ENCODE data around the gene PHF12. TPM values are rescaled to one million over a fixed set of nuclear protein-coding genes. Genes with fewer than 3 reads are reported as not detected.
"Not testable (repeated sequence)": the region's sequence is repeated elsewhere in the genome, so short reads cannot be mapped to it uniquely, and the experiment has no call there.

PHF12 gene
- total and polyA plus RNA-seq, 3 experiments from 2014 or later = 11.6 to 62.1 (median 58.1) TPM

- no peaks in the 10 kb centered on the region for H3K27me3 Mint-ChIP-seq
- no peak for DNase-seq
- Histone ChIP-seq H3K4me1 (ENCODE audit: insufficient read depth, low read length) (peaks cover 16% of the 10 kb centered on the region), H3K4me3 (ENCODE audit: low read length) (no peak overlapping the region), H3K36me3 (ENCODE audit: insufficient read depth, low read length) (peaks cover 42% of the 10 kb centered on the region), H3K9me3 (ENCODE audit: low read length) (no peaks in the 10 kb centered on the region), H3K27me3 (ENCODE audit: insufficient read depth, low read length, poor library complexity, severe bottlenecking) (no peaks in the 10 kb centered on the region), H3K27ac (ENCODE audit: low read depth, low read length) (no peak overlapping the region)
- peaks cover 15 to 22% (median 20%) of the 10 kb centered on the region in 3 donors for H3K4me1 Mint-ChIP-seq
- POLR2A ChIA-PET = no interaction called here
- no peaks in the 10 kb centered on the region for H3K9me3 Mint-ChIP-seq
- H3K27ac Mint-ChIP-seq = peak overlapping the region in 5 of 8 donors; percentile 50 to 90 (median 61)
- H3K4me3 Mint-ChIP-seq = no peak overlapping the region
- peaks cover 0 to 69% (median 10%) of the 10 kb centered on the region in 3 donors for H3K36me3 Mint-ChIP-seq
- CTCF ChIA-PET = interaction anchor here (0.6 to 2.4 kb wide), 4 partner anchors 8 to 179 kb away, joined by 3 to 9 read pairs (median 4); partner anchors contain the start of genes FLOT2, PHF12 and TLCD1
These were observed 45.0 kb downstream of the PHF12 start for GRCh38 chr17:28906276-28906675.

DNA sequence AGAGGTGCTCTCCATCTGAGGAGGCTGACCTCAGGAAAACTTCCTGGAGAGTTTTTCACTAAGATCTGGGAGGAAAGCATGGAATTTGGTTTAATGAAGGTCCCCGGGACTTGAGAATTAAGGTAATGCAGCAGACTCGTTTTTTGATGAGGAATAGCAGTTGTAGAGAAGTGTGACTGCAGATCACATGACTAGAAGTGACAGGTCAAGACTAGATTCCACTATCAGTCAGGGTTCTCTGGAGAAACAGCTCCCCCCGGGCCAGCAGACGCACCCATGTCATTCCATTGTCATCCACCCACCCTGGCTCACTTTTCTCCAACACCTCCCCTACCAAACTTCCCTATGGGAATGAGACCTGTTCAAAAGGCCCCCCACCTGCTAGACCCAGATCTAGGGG is 46.5 kb downstream of the PHF12 start:
- POLR2A ChIA-PET = interaction anchor here (0.9 kb wide), 1 partner anchor 177 kb away, joined by 4 read pairs; no protein-coding TSS in a partner anchor
- CTCF ChIA-PET = interaction anchor here (0.7 to 4.9 kb wide), 6 partner anchors 13 to 178 kb away, joined by 3 to 31 read pairs (median 16); partner anchors contain the start of gene TLCD1

DNA sequence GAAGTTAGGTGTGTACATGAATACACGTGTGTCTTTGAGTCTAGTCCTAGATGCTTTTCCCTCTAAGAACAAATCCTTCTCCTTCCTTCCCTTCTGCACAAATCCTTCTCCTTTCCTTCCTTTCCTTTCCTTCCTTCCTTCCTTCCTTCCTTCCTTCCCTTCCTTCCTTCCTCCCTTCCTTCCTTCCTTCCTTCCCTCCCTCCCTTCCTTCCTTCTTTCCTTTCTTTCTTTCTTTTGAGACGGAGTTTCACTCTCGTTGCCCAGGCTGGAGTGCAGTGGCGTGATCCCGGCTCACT is 47.8 kb downstream of the PHF12 start:
- peaks cover 37% of the 10 kb centered on the region for H3K4me1 ChIP-seq (ENCODE audit: insufficient read depth, low read length)
- POLR2A ChIA-PET = interaction anchor here (0.7 to 1.1 kb wide), 3 partner anchors 36 to 184 kb away, joined by 5 to 13 read pairs (median 8); partner anchors contain the start of gene RPL23A
- Mint-ChIP-seq H3K4me3 (peak overlapping the region in 6 of 7 donors; percentile 43 to 90 (median 72)), H3K27ac (peak overlapping the region; percentile 78 to 94 (median 90)), H3K36me3 (peaks cover 0 to 55% (median 10%) of the 10 kb centered on the region in 3 donors), H3K4me1 (peaks cover 30 to 44% (median 34%) of the 10 kb centered on the region in 3 donors)
- not testable (repeated sequence) for H3K9me3 Mint-ChIP-seq; H3K9me3 ChIP-seq (ENCODE audit: low read length); H3K27me3 ChIP-seq (ENCODE audit: insufficient read depth, low read length, poor library complexity, severe bottlenecking); H3K4me3 ChIP-seq (ENCODE audit: low read length); H3K27me3 Mint-ChIP-seq; DNase-seq; H3K27ac ChIP-seq (ENCODE audit: low read depth, low read length)
- CTCF ChIA-PET = interaction anchor here (0.6 to 4.9 kb wide), 10 partner anchors 10 to 176 kb away, joined by 3 to 31 read pairs (median 8); partner anchors contain the start of genes NEK8, PHF12 and TLCD1
- peaks cover 22% of the 10 kb centered on the region for H3K36me3 ChIP-seq (ENCODE audit: insufficient read depth, low read length)

More for the DNA sequence above, 46.5 kb downstream of the PHF12 start:
- no peaks in the 10 kb centered on the region for H3K27me3 Mint-ChIP-seq
- H3K36me3 Mint-ChIP-seq = peaks cover 0 to 61% (median 9%) of the 10 kb centered on the region in 3 donors
- no peak for DNase-seq
- peaks cover 23 to 33% (median 28%) of the 10 kb centered on the region in 3 donors for H3K4me1 Mint-ChIP-seq
- peak overlapping the region in 7 of 8 donors; percentile 18 to 90 (median 45) for H3K27ac Mint-ChIP-seq
- Histone ChIP-seq H3K36me3 (ENCODE audit: insufficient read depth, low read length) (peaks cover 32% of the 10 kb centered on the region), H3K9me3 (ENCODE audit: low read length) (no peaks in the 10 kb centered on the region), H3K4me3 (ENCODE audit: low read length) (no peak overlapping the region), H3K4me1 (ENCODE audit: insufficient read depth, low read length) (peaks cover 27% of the 10 kb centered on the region), H3K27ac (ENCODE audit: low read depth, low read length) (no peak overlapping the region), H3K27me3 (ENCODE audit: insufficient read depth, low read length, poor library complexity, severe bottlenecking) (no peaks in the 10 kb centered on the region)
- peak overlapping the region in 1 of 7 donors; percentile 25 for H3K4me3 Mint-ChIP-seq
- H3K9me3 Mint-ChIP-seq = no peaks in the 10 kb centered on the region

- H3K4me3 Mint-ChIP-seq = peak within 1 kb of the TSS; percentile 87 to 95 (median 92)
- Histone ChIP-seq H3K27me3 (ENCODE audit: insufficient read depth, low read length, poor library complexity, severe bottlenecking) (no peaks in the 10 kb centered on the region), H3K36me3 (ENCODE audit: insufficient read depth, low read length) (peaks cover 17% of the 10 kb centered on the region), H3K4me1 (ENCODE audit: insufficient read depth, low read length) (peaks cover 42% of the 10 kb centered on the region), H3K9me3 (ENCODE audit: low read length) (no peaks in the 10 kb centered on the region), H3K4me3 (ENCODE audit: low read length) (peak within 1 kb of the TSS; percentile 71), H3K27ac (ENCODE audit: low read depth, low read length) (peak within 1 kb of the TSS; percentile 82)
- ChIA-PET CTCF (interaction anchor here (0.6 to 4.9 kb wide), 27 partner anchors 9 to 176 kb away, joined by 3 to 31 read pairs (median 4); partner anchors contain the start of genes FAM222B, NEK8, PHF12 and TLCD1), POLR2A (interaction anchor here (0.6 to 1.9 kb wide), 7 partner anchors 10 to 183 kb away, joined by 3 to 10 read pairs (median 5); partner anchors contain the start of genes PHF12 and RPL23A)
- no peaks in the 10 kb centered on the region for H3K27me3 Mint-ChIP-seq
- peak; percentile 93 to 97 (median 95) for DNase-seq
- H3K36me3 Mint-ChIP-seq = peaks cover 0 to 52% (median 10%) of the 10 kb centered on the region in 3 donors
- H3K9me3 Mint-ChIP-seq = no peaks in the 10 kb centered on the region
- peaks cover 33 to 48% (median 37%) of the 10 kb centered on the region in 3 donors for H3K4me1 Mint-ChIP-seq
- peak within 1 kb of the TSS; percentile 78 to 98 (median 96) for H3K27ac Mint-ChIP-seq
These were observed 48.3 kb downstream of the PHF12 start, which contains the start of gene DHRS13 for GRCh38 chr17:28902819-28903545. TSS of gene DHRS13 (minus strand) at chr17:28903079. CDS start at chr17:28902944, 135 bp downstream.

DNA sequence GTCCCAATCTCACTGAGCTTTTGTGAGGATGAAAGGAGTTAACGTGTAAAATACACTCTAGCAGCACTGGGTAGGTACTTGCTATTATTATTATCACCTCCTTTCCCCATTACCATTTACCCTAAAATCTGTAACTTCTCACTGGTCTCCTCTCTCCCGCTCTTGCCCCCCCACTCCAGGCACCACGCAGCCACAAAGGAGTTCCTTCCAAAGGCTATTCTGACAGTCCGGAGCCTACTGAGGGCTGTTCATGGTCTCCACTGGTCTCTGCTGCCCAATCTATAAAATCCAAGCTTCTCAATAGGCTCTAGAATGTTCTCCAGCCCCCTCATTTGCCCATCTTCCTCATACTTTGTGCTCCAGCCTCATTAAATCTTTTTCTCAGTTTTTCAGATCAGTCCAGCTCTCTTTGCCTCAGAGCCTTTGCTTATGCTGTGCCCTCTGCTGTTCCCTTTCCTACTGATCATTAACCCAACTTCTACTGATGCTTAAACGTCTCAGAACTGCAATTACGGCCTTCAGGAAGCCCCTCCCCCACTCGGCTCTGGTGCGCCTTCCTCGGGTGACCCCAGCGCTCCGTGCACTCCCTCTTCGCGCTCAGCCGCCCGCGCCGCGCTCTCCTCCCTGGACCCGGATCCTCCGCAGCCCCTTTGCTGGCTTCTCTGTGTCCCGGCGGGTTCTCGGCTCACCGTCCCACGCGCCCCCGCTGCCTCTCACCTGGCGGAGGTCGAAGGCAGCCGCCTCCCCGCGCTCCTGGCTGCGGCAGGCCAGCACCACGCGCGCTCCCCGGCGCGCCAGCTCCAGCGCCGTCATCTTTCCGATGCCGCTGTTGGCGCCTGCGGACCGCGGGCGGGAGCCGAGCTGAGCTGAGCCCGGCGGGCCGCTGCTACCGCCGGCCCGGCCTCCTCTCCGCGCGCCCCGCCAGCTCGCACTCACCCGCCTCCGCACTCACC is 49.2 kb downstream of the PHF12 start:
- Histone ChIP-seq H3K4me3 (ENCODE audit: low read length) (peak overlapping the region; percentile 71), H3K36me3 (ENCODE audit: insufficient read depth, low read length) (peaks cover 9% of the 10 kb centered on the region), H3K9me3 (ENCODE audit: low read length) (no peaks in the 10 kb centered on the region), H3K4me1 (ENCODE audit: insufficient read depth, low read length) (peaks cover 45% of the 10 kb centered on the region), H3K27me3 (ENCODE audit: insufficient read depth, low read length, poor library complexity, severe bottlenecking) (no peaks in the 10 kb centered on the region), H3K27ac (ENCODE audit: low read depth, low read length) (peak overlapping the region; percentile 82)
- ChIA-PET POLR2A (interaction anchor here (0.5 to 1.9 kb wide), 8 partner anchors 10 to 182 kb away, joined by 3 to 10 read pairs (median 3); partner anchors contain the start of genes PHF12 and RPL23A), CTCF (interaction anchor here (0.7 to 4.9 kb wide), 27 partner anchors 8 to 175 kb away, joined by 3 to 31 read pairs (median 4); partner anchors contain the start of genes FAM222B, NEK8 and TLCD1)
- H3K36me3 Mint-ChIP-seq = peaks cover 0 to 48% (median 9%) of the 10 kb centered on the region in 3 donors
- H3K4me1 Mint-ChIP-seq = peaks cover 35 to 52% (median 41%) of the 10 kb centered on the region in 3 donors
- no peaks in the 10 kb centered on the region for H3K9me3 Mint-ChIP-seq
- peak overlapping the region; percentile 87 to 95 (median 92) for H3K4me3 Mint-ChIP-seq
- peak in 1 of 5 donors; percentile 27 for DNase-seq
- no peaks in the 10 kb centered on the region for H3K27me3 Mint-ChIP-seq
- peak overlapping the region; percentile 70 to 98 (median 96) for H3K27ac Mint-ChIP-seq

- Mint-ChIP-seq H3K4me1 (peaks cover 44 to 61% (median 49%) of the 10 kb centered on the region in 3 donors), H3K36me3 (peaks cover 0 to 46% (median 9%) of the 10 kb centered on the region in 3 donors), H3K4me3 (peak overlapping the region; percentile 87 to 95 (median 92)), H3K27me3 (no peaks in the 10 kb centered on the region), H3K27ac (peak overlapping the region in 6 of 8 donors; percentile 43 to 97 (median 92)), H3K9me3 (no peaks in the 10 kb centered on the region)
- Histone ChIP-seq H3K4me1 (ENCODE audit: insufficient read depth, low read length) (peaks cover 50% of the 10 kb centered on the region), H3K4me3 (ENCODE audit: low read length) (peak overlapping the region; percentile 71), H3K27me3 (ENCODE audit: insufficient read depth, low read length, poor library complexity, severe bottlenecking) (no peaks in the 10 kb centered on the region), H3K9me3 (ENCODE audit: low read length) (no peaks in the 10 kb centered on the region), H3K27ac (ENCODE audit: low read depth, low read length) (peak overlapping the region; percentile 82), H3K36me3 (ENCODE audit: insufficient read depth, low read length) (peaks cover 5% of the 10 kb centered on the region)
- POLR2A ChIA-PET = interaction anchor here (1.9 kb wide), 1 partner anchor 48 kb away, joined by 10 read pairs; no protein-coding TSS in a partner anchor
- no peak for DNase-seq
- CTCF ChIA-PET = interaction anchor here (0.8 to 4.9 kb wide), 12 partner anchors 7 to 174 kb away, joined by 3 to 31 read pairs (median 5); partner anchors contain the start of genes FAM222B, NEK8 and TLCD1
These were observed 50.2 kb downstream of the PHF12 start for GRCh38 chr17:28900986-28901726.

All from CD8-positive, alpha-beta memory T cell (primary cell).